Ishikawa (cell line): ENCODE measurements around the gene PLEKHA7.
A peak's percentile ranks its signal among the peaks of the same experiment; 100 is the strongest.

ENCODE experiments used
- CEBPB ChIP-seq: IDR thresholded peaks from 2 replicates; pipeline ENCODE4 v1.6.1; 2012
- CREB1 ChIP-seq: IDR thresholded peaks from 2 replicates; pipeline ENCODE4 v1.6.1; 2012; ENCODE audit warnings: low read depth
- EGR1 ChIP-seq: IDR thresholded peaks from 2 replicates; pipeline ENCODE4 v1.6.1; 2012
- EP300 ChIP-seq: IDR thresholded peaks from 2 replicates; pipeline ENCODE4 v1.6.1; 2012; ENCODE audit warnings: borderline replicate concordance
- FOXM1 ChIP-seq: IDR thresholded peaks from 2 replicates; pipeline ENCODE4 v1.6.1; 2012; ENCODE audit warnings: low read depth, borderline replicate concordance
- NFIC ChIP-seq: IDR thresholded peaks from 2 replicates; pipeline ENCODE4 v1.6.1; 2012
- RAD21 ChIP-seq: IDR thresholded peaks from 2 replicates; pipeline ENCODE4 v1.6.1; 2012; ENCODE audit warnings: low read depth
- TAF1 ChIP-seq: IDR thresholded peaks from 2 replicates; pipeline ENCODE4 v1.6.1; 2012; ENCODE audit warnings: low read depth, mild to moderate bottlenecking
- TCF12 ChIP-seq: IDR thresholded peaks from 2 replicates; pipeline ENCODE4 v1.6.1; 2012; ENCODE audit warnings: low read depth
- TEAD4 ChIP-seq: IDR thresholded peaks from 2 replicates; pipeline ENCODE4 v1.6.1; 2012
- USF1 ChIP-seq: IDR thresholded peaks from 2 replicates; pipeline ENCODE4 v1.6.1; 2012
- YY1 ChIP-seq: IDR thresholded peaks from 2 replicates; pipeline ENCODE4 v1.6.1; 2012; ENCODE audit warnings: low read depth
- ZBTB7A ChIP-seq: IDR thresholded peaks from 2 replicates; pipeline ENCODE4 v1.6.1; 2012; ENCODE audit warnings: low read depth
- TF ChIP-seq, protein P1 (sequence below): IDR thresholded peaks from 2 replicates; pipeline ENCODE4 v1.6.1; 2012
- TF ChIP-seq, protein P2 (sequence below): IDR thresholded peaks from 2 replicates; pipeline ENCODE4 v1.6.1; 2012; ENCODE audit warnings: low read depth, mild to moderate bottlenecking

PLEKHA7 gene

DNA sequence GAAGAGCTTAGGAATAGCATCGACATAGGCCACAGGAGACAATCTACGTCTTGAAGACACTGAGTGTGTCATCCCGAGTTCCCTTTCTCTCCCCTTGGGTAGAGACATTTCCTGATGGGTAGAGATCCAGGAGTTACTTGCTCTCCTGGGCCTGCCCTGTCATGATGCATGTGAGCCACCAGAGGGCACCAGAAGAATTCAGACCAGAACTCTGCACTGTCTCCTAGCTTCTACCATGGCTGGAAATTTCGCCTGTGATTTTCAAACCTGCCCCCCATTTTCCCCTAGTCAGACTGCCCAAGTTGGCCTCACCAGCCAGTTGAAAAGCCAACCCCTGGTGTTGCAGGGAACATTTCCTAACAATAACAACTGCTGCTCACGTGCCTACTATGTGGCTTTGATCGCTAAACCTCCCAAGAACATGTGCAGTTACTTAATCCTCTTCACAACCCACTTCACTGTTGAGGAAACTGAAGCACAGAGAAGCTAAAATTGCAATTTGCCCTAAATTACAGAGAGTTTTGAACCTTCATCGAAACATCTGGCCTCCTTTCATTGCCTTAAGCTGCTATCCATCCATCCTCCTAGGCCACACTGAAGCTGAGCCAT is 228.6 kb downstream of the PLEKHA7 start:
- TF ChIP-seq RAD21 = peak; percentile 90
- TF ChIP-seq EGR1 = no peak
- TF ChIP-seq, protein P1, sequence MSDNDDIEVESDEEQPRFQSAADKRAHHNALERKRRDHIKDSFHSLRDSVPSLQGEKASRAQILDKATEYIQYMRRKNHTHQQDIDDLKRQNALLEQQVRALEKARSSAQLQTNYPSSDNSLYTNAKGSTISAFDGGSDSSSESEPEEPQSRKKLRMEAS = no peak

- TF ChIP-seq EP300 = no peak
- no peak for TF ChIP-seq CREB1
- TF ChIP-seq YY1 = no peak
- no peak for TF ChIP-seq EGR1
- TF ChIP-seq, protein P1 = no peak
- no peak for TF ChIP-seq USF1
- TF ChIP-seq TCF12 = no peak
- TF ChIP-seq ZBTB7A = no peak
Observed at GRCh38 chr11:16784666-16785065, 229.5 kb downstream of the PLEKHA7 start.

DNA sequence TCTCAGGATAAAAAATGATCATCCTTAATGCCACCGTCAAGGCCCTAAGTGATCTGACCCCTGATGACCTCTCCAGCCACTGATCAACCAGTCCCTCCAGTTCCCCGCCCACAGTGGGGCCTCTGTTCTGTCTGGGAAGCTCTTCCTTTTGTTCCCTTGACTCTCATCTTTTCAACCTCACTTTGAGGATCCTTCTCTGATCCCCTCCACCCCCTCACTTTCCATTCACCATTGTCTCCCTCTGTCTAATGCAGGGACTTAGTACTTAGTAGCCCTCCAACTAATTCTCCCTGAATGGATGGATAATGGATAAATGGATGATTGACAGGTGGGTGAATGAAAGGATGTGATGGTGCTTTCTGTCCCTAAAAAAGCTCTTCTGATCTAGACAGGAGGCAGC is 230.1 kb downstream of the PLEKHA7 start:
- TF ChIP-seq YY1 = no peak
- TF ChIP-seq TCF12 = no peak
- TF ChIP-seq NFIC = no peak
- TF ChIP-seq RAD21 = no peak
- TF ChIP-seq ZBTB7A = no peak
- no peak for TF ChIP-seq CEBPB
- no peak for TF ChIP-seq CREB1
- no peak for TF ChIP-seq EGR1
- TF ChIP-seq, protein P1 = no peak
- TF ChIP-seq EP300 = no peak

DNA sequence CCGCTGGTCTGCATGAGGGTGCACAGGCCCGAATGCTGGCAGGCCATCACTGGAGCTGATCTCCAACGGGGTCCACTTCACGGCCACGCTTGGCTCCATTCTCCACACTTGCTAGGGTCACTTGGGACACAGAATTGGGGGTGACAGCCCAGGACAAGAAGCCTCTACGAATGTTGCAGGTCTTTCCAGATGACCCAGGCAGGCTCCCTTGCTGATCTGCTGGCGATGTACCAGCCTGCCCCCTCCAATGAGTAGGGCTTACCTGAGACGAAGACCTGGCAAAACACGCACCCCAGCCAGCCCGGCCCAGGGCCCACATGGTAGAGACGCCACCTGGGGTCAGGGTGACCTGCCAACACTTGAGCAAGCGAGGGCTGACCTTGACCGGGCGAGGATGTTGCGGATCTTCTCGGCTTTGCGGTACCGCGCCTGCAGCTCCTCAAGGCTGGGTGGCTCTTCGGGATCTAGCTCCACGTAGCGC is 230.9 kb downstream of the PLEKHA7 start:
- no peak for TF ChIP-seq EP300
- no peak for TF ChIP-seq NFIC
- TF ChIP-seq YY1 = no peak
- no peak for TF ChIP-seq ZBTB7A
- no peak for TF ChIP-seq EGR1
- TF ChIP-seq, protein P2, sequence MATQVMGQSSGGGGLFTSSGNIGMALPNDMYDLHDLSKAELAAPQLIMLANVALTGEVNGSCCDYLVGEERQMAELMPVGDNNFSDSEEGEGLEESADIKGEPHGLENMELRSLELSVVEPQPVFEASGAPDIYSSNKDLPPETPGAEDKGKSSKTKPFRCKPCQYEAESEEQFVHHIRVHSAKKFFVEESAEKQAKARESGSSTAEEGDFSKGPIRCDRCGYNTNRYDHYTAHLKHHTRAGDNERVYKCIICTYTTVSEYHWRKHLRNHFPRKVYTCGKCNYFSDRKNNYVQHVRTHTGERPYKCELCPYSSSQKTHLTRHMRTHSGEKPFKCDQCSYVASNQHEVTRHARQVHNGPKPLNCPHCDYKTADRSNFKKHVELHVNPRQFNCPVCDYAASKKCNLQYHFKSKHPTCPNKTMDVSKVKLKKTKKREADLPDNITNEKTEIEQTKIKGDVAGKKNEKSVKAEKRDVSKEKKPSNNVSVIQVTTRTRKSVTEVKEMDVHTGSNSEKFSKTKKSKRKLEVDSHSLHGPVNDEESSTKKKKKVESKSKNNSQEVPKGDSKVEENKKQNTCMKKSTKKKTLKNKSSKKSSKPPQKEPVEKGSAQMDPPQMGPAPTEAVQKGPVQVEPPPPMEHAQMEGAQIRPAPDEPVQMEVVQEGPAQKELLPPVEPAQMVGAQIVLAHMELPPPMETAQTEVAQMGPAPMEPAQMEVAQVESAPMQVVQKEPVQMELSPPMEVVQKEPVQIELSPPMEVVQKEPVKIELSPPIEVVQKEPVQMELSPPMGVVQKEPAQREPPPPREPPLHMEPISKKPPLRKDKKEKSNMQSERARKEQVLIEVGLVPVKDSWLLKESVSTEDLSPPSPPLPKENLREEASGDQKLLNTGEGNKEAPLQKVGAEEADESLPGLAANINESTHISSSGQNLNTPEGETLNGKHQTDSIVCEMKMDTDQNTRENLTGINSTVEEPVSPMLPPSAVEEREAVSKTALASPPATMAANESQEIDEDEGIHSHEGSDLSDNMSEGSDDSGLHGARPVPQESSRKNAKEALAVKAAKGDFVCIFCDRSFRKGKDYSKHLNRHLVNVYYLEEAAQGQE = no peak

DNA sequence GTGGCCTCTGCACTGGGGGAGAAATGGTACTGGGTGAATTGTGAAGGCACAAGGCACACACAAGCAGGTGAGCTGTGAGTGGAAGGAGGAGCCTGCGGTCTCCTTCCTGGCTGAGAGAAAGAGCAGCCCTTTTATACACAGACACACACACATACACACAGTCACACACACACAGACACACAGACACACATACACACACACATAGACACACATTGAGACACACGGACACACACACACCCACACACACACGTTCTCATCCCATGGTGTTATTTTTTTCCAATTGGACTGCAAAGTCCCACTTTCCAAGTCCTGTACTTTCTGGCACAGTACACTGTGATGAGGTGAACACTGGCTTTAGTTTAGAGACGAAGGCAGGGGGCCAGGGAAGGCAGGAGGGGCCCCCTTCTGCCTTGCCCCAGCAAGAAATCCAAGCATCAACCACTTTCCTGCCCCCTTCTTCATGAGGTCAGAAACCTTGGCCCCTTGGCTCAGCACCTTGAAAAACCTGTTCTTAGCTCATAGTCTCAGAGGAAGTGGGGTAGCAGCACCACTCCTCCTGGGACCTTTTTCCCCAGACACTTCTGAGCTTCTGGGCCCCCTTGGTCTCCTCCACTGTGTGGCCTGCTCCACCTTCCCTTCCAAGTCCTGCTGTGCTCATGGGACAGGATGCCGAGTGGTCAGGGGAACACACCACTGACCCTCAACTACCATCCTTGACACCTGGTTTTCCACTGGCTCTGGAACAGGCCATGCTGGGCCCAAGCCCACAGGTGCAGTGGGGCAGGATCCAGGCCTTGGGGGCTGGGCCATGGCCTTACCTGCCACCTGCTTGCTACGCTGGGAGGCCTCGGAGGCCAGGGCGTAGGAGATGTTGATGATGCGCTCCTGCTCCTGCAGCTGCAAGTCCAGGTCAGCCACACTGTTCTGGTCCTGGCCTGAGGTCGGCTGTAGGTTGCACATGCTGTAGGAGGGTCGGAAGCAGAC is 232.0 kb downstream of the PLEKHA7 start:
- TF ChIP-seq, protein P1 = no peak
- TF ChIP-seq FOXM1 (no peak), ZBTB7A (no peak), NFIC (0 out of 2 replicates have a peak, but pooled peaks have one; percentile 41), YY1 (no peak), RAD21 (no peak)

DNA sequence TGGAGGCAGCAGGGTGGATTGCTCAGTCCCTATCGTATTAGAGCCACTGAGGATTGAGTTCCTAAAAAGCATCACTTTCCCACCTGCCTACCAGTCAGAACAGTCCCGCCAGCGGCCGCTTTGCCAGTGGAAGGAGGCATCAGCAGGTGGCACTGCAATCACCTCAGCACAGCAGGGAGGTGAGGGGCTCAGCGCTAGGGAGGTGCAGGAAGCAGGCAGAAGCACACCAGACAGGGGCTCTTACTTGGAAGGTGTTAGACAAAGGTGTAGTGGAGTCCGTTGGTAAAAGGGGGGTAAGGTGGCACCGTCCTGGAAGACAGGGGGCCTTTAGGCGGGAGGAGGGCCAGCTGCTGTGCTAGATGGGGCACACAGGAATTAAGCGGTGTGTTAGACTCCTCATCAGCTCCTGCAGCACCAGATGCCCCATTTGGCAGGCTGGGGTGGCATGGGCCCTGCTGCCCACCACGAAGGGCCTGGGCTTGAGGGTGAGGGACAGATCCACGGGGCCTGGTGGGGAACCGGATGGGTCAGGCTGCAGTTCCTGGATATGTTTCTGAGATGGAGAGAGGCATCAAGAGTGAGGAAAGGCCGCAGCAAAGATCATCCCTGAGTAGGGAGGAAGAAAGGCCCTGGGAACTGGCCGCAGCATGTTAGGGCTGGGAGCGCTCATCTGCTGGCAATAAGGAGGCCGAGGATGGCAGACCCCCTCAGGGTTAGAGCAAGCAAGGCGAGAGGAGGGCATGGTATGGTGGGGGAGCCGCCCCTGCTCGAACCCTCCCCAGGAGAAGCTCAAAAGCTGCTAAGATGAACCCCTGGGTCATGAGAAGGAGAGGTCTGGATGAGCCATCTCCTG is 233.3 kb downstream of the PLEKHA7 start:
- TF ChIP-seq ZBTB7A (no peak), TAF1 (no peak), USF1 (no peak), TEAD4 (no peak)

- TF ChIP-seq FOXM1 = no peak
- no peak for TF ChIP-seq YY1
Observed at GRCh38 chr11:16780146-16780545, 234.1 kb downstream of the PLEKHA7 start.
